ENCODE measurements around the gene CRACDL. TPM values are rescaled to one million over a fixed set of nuclear protein-coding genes. Genes with fewer than 3 reads are reported as not detected.

The CRACDL gene
- total RNA-seq, 1 experiment from 2014 or later: 2.4 TPM

DNA sequence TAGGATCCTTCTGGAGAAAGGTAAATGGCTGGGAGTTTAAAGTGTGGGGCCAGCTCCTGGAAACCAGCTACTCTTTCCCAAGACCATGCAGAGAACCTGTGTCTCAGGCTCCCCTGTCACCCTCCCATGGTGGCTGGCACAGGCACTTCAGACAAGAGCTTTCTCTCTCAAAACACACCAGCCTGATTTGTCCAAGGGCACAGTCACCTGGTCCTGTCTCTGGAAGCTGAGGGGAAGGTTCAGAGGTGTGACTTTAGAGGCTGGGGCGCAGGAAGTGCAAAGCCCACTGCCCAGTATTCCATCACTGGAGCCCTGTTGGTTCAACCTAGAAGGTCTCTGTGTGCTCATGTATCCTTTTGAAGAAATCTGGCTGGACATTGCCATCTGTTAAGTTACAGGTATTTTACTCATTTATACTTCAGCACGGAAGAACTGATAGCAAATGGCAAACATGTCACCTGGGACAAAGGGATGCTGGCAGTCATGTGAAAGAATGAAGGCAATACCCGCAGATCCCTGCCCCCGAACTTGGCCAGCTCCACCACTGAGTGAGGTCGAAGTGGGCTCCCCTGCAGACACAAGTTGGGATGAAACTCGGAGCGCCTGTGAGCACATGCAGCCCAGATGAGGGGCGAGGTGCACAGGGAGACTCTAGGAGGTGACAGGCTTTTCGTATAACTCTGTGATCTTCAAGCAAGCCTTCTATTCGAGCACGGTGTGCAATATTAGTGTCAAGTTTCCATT, 108.2 kb downstream of the CRACDL start:
- intact Hi-C loops (cut with micrococcal nuclease; ENCODE audit: unreplicated experiment) (no loop called here), in situ Hi-C loops (cut with HindIII; ENCODE audit: low pct_unique_long_range_greater_than_20kb, low sequenced_read_pairs) (no loop called here)
- CTCF ChIA-PET: no interaction called here

DNA sequence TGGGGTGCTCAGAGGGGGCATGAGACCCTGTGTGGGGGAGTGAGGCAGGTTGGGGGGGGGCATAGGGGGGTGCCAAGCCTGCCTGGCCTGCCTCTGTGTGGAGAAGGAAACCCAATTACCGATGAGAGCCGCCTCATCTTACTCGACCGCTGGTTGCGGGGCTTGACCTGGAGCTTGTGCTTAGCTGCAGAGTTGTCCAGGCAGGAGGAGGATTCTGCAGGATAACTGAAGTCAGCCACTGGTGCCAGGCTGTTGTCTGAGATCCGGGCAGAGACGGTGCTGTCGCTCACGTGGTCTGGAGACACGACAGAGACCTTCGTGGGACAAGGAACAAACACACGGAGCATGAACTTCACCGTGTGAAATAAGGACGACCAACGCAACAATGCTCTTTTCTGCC, 109.2 kb downstream of the CRACDL start:
- Histone ChIP-seq H3K27me3 (ENCODE audit: control insufficient read depth, insufficient read depth, low read length) (peaks cover 2% of the 10 kb centered on the region; the same call in 1 of the 2 replicates), H3K4me1 (ENCODE audit: control insufficient read depth, insufficient read depth, low read length) (no peaks in the 10 kb centered on the region), H3K27ac (ENCODE audit: low read length) (no peak overlapping the region), H3K4me3 (ENCODE audit: low read depth in 2 of 2, low read length in 2 of 2) (no peak overlapping the region), H3K36me3 (ENCODE audit: control insufficient read depth, insufficient read depth, low read length) (no peaks in the 10 kb centered on the region), H3K9me3 (ENCODE audit: control insufficient read depth, insufficient read depth, low read depth, low read length) (no peaks in the 10 kb centered on the region)
- in situ Hi-C loops (cut with HindIII; ENCODE audit: low pct_unique_long_range_greater_than_20kb, low sequenced_read_pairs): no loop called here
- CTCF ChIA-PET: no interaction called here
- ATAC-seq (no peak), DNase-seq (ENCODE audit: low read depth, low spot score) (no peak)
- POLR2A ChIA-PET: no interaction called here
- intact Hi-C loops (cut with micrococcal nuclease; ENCODE audit: unreplicated experiment): no loop called here
- TF ChIP-seq TCF7L2 (IDR thresholded peaks at IDR 0.05; ENCODE audit: low read depth, low read length) (no peak), SIN3A (IDR thresholded peaks at IDR 0.05; ENCODE audit: borderline replicate concordance, insufficient read depth, low read depth, low read length) (no peak)
- no TSS peak for BruUV-seq (replicated peaks)

More for the DNA sequence above, 108.2 kb downstream of the CRACDL start:
- Histone ChIP-seq H3K9me3 (ENCODE audit: control insufficient read depth, insufficient read depth, low read depth, low read length) (no peaks in the 10 kb centered on the region), H3K27ac (ENCODE audit: low read length) (no peak overlapping the region), H3K36me3 (ENCODE audit: control insufficient read depth, insufficient read depth, low read length) (no peaks in the 10 kb centered on the region), H3K4me3 (ENCODE audit: low read depth in 2 of 2, low read length in 2 of 2) (no peak overlapping the region), H3K4me1 (ENCODE audit: control insufficient read depth, insufficient read depth, low read length) (no peaks in the 10 kb centered on the region), H3K27me3 (ENCODE audit: control insufficient read depth, insufficient read depth, low read length) (peaks cover 2% of the 10 kb centered on the region; the same call in 1 of the 2 replicates)
- no peak for TF ChIP-seq TCF7L2 (IDR thresholded peaks at IDR 0.05; ENCODE audit: low read depth, low read length)
- TF ChIP-seq, protein P1, sequence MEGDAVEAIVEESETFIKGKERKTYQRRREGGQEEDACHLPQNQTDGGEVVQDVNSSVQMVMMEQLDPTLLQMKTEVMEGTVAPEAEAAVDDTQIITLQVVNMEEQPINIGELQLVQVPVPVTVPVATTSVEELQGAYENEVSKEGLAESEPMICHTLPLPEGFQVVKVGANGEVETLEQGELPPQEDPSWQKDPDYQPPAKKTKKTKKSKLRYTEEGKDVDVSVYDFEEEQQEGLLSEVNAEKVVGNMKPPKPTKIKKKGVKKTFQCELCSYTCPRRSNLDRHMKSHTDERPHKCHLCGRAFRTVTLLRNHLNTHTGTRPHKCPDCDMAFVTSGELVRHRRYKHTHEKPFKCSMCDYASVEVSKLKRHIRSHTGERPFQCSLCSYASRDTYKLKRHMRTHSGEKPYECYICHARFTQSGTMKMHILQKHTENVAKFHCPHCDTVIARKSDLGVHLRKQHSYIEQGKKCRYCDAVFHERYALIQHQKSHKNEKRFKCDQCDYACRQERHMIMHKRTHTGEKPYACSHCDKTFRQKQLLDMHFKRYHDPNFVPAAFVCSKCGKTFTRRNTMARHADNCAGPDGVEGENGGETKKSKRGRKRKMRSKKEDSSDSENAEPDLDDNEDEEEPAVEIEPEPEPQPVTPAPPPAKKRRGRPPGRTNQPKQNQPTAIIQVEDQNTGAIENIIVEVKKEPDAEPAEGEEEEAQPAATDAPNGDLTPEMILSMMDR (IDR thresholded peaks at IDR 0.05): no peak
- no peak for TF ChIP-seq POLR2AphosphoS5 (IDR thresholded peaks at IDR 0.05; ENCODE audit: low read depth, low read length)
- TF ChIP-seq SIN3A (IDR thresholded peaks at IDR 0.05; ENCODE audit: borderline replicate concordance, insufficient read depth, low read depth, low read length): no peak
- no peak for TF ChIP-seq REST (IDR thresholded peaks at IDR 0.05; ENCODE audit: insufficient read depth in 1 of 2, low read depth in 2 of 2, low read length in 1 of 2)
- DNase-seq (ENCODE audit: low read depth, low spot score) (no peak), ATAC-seq (no peak)
- no TSS peak for BruUV-seq (replicated peaks)
- POLR2A ChIA-PET: no interaction called here

DNA sequence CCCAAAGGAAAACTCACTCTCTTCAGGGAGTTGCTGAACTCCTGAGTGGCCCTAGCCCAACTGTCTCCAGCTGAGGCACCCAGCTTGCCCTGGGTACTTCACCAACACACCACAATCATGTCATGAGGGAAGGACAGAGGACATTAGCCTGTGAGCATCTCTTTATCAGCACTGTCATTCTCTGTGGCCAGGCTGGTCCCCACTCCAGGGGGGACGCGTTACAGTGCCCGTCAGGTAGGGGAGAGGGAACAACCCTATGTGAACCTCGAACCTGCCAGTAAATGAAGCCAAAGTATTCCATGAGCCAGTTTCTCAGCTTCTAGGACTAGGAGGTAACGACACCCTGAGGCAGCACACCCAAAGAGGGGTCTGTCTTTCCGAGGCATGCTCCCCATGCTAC, 110.2 kb downstream of the CRACDL start:
- POLR2A ChIA-PET: no interaction called here
- no peak for DNase-seq (ENCODE audit: low read depth, low spot score)
- no TSS peak for BruUV-seq (replicated peaks)
- no peak for ATAC-seq
- TF ChIP-seq POLR2AphosphoS5 (IDR thresholded peaks at IDR 0.05; ENCODE audit: low read depth, low read length) (no peak), SIN3A (IDR thresholded peaks at IDR 0.05; ENCODE audit: borderline replicate concordance, insufficient read depth, low read depth, low read length) (no peak), TCF7L2 (IDR thresholded peaks at IDR 0.05; ENCODE audit: low read depth, low read length) (no peak), REST (IDR thresholded peaks at IDR 0.05; ENCODE audit: insufficient read depth in 1 of 2, low read depth in 2 of 2, low read length in 1 of 2) (no peak)
- TF ChIP-seq, protein P1 (IDR thresholded peaks at IDR 0.05): no peak
- Histone ChIP-seq H3K9me3 (ENCODE audit: control insufficient read depth, insufficient read depth, low read depth, low read length) (no peaks in the 10 kb centered on the region), H3K4me3 (ENCODE audit: low read depth in 2 of 2, low read length in 2 of 2) (no peak overlapping the region), H3K36me3 (ENCODE audit: control insufficient read depth, insufficient read depth, low read length) (no peaks in the 10 kb centered on the region), H3K27me3 (ENCODE audit: control insufficient read depth, insufficient read depth, low read length) (peaks cover 2% of the 10 kb centered on the region; the same call in 1 of the 2 replicates), H3K4me1 (ENCODE audit: control insufficient read depth, insufficient read depth, low read length) (no peaks in the 10 kb centered on the region), H3K27ac (ENCODE audit: low read length) (no peak overlapping the region)
- intact Hi-C loops (cut with micrococcal nuclease; ENCODE audit: unreplicated experiment) (no loop called here), in situ Hi-C loops (cut with HindIII; ENCODE audit: low pct_unique_long_range_greater_than_20kb, low sequenced_read_pairs) (no loop called here)
- CTCF ChIA-PET: no interaction called here

All from Panc1 (cell line).